NCI-H2196 (cell line): ENCODE results near the gene SESTD1.
"Not testable (repeated sequence)": the region's sequence is repeated elsewhere in the genome, so short reads cannot be mapped to it uniquely, and the experiment has no call there.

Experiments
- DNase-seq: peaks from one replicate; lab custom pipeline; 2025; ENCODE audit not compliant: unreplicated experiment; lab: John Stamatoyannopoulos, UW

SESTD1 gene

GRCh38 chr2:179266271-179266670 lies 1.6 kb upstream of the SESTD1 start:
- DNase-seq, result no peak

GRCh38 chr2:179265082-179265510 lies 464 bp upstream of the SESTD1 start:
- no peak for DNase-seq

- DNase-seq, result no peak
Observed at GRCh38 chr2:179263446-179264367, 925 bp downstream of the SESTD1 start.

GRCh38 chr2:179263015-179263414 lies 1.6 kb downstream of the SESTD1 start:
- DNase-seq, result no peak

GRCh38 chr2:179262077-179262660 lies 2.5 kb downstream of the SESTD1 start:
- DNase-seq, result no peak

- DNase-seq, result no peak
Observed at GRCh38 chr2:179261151-179261825, 3.3 kb downstream of the SESTD1 start.

- no peak for DNase-seq
Observed at GRCh38 chr2:179260224-179260623, 4.4 kb downstream of the SESTD1 start.

GRCh38 chr2:179255129-179255528 lies 9.5 kb downstream of the SESTD1 start:
- no peak for DNase-seq

- DNase-seq, result no peak
Observed at GRCh38 chr2:179253226-179253625, 11.4 kb downstream of the SESTD1 start.

GRCh38 chr2:179252423-179252822 lies 12.2 kb downstream of the SESTD1 start:
- DNase-seq, result no peak

- no peak for DNase-seq
Observed at GRCh38 chr2:179251870-179252269, 12.8 kb downstream of the SESTD1 start.

GRCh38 chr2:179250848-179251504 lies 13.7 kb downstream of the SESTD1 start:
- no peak for DNase-seq

- DNase-seq, result no peak
Observed at GRCh38 chr2:179250095-179250494, 14.5 kb downstream of the SESTD1 start.

GRCh38 chr2:179248024-179248348 lies 16.6 kb downstream of the SESTD1 start:
- DNase-seq, result no peak

- DNase-seq, result no peak
Observed at GRCh38 chr2:179247318-179248023, 17.2 kb downstream of the SESTD1 start.

GRCh38 chr2:179245843-179246242 lies 18.8 kb downstream of the SESTD1 start:
- not testable (repeated sequence) for DNase-seq

- DNase-seq, result no peak
Observed at GRCh38 chr2:179243046-179243445, 21.6 kb downstream of the SESTD1 start.

GRCh38 chr2:179240481-179241451 lies 23.9 kb downstream of the SESTD1 start:
- DNase-seq, result no peak

- no peak for DNase-seq
Observed at GRCh38 chr2:179239838-179240237, 24.8 kb downstream of the SESTD1 start.

- DNase-seq, result no peak
Observed at GRCh38 chr2:179239195-179239594, 25.4 kb downstream of the SESTD1 start.
